OCI-M1 (cell line): ENCODE results near the gene KIF16B.
"Not testable (repeated sequence)": the region's sequence is repeated elsewhere in the genome, so short reads cannot be mapped to it uniquely, and the experiment has no call there.

ENCODE experiments used
- DNase-seq: peaks from one replicate; lab custom pipeline; 2025; lab: John Stamatoyannopoulos, UW

KIF16B gene

DNA sequence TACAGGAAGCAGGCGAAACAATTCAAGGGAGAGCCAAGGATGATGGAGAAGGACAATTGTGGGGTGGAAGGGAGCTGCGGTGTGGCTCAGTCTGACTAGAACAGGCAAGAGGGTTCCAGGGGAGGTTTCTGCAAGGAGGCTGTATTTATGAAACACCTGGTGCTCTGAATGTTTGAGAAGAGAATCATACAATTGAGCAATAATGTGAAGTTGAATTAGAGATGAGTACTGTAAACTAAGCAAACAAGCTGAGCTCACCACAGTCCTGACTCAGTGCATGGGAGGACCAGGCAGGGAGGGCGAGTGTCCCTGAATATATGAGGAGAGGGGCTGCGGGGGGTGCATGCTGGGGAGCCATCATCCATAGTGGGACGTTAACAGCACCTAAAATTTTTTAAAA, 279.7 kb downstream of the KIF16B start:
- DNase-seq = no peak

- DNase-seq = no peak
These were observed 280.9 kb downstream of the KIF16B start for GRCh38 chr20:16292226-16292880.

GRCh38 chr20:16290358-16290757, 282.9 kb downstream of the KIF16B start:
- no peak for DNase-seq

DNA sequence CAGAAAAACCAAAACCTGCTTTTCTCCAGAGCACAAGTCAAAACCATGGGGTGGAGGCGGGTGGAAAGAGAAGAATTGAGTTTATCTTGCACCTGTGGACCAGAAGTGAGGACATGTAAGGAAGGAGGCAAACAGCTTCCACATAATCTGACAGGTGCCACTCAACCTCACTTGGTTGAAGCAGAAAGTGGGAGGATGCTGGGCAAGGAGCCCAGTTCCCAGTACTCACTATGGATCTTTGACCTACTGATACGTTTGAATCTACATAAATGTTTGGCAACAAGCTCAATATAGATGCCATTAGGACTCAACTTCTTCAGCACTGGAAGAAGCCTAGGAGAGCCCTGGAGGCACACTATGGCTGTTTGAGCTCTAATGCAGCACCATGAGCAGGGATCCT, 285.5 kb downstream of the KIF16B start:
- no peak for DNase-seq

DNA sequence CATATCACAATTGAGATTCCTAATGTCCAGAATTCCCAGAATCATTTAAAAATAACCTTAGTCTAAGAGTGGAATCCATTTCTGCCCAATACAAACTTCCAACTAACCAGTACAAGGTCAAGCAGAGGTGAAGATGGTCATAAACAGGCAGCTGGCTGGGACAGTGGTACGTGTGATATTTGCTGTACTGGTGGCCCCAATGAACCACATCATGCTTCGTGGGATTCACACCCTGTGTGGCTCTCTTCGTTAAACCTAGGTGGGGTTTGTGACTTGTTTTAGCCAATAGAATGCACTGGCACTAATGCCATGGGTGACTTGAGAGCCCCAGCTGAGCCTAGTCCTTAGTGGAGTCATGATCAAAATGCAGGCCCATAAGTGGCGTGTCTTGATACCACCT, 286.6 kb downstream of the KIF16B start:
- no peak for DNase-seq

DNA sequence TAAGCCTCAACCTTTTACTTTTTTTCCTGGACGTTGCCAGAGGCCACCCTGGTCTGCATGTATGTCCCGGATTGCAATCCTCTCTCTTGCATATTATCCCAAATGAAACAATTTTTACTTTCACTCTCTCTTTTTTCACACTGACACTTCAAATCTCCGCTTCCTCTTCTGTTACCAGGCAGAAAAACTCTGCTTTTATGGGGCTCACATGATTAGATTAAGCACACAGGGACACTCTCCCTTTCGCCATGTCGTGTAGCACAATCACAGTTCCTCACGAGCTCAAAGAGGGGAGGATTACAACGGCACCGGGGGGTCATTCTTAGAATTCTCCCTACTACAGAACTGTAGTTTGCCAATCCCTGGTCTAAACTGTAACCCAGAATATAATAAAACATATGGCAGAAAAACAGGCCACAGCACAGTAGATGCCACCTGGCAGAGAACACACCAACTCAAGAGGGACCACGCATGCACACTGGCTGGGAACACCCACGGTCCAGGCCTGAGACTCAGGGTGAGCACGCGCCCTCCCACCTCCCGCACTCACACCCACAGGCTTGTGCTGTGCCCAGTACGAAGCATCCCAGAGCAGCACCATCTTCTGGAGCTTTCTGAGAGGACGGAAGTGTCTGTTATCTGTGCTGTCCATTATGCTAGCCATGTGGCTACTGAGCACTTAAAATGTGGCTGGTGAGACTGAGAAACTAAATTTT, 288.7 kb downstream of the KIF16B start:
- DNase-seq = peak; percentile 26

GRCh38 chr20:16283978-16284377, 289.3 kb downstream of the KIF16B start:
- DNase-seq = no peak

DNA sequence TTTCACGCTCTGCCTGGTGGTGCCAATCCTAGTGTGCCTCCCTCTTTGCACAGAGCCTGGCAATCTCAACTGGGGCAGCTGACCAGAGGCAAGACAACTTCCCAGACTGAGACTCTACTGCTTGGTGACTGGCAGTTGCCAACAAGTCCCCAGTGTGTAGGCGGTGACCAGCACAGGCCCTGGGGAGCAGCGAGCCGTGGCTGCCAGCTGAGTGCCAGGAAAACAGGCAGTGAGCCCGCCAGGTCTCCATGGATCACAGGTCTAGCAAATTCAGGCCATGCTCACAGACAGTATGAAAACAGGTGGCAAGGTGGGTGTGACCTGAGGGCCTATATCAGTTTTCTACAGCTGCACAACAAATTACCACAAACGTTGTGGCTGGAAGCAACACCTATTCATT, 289.9 kb downstream of the KIF16B start:
- DNase-seq = no peak

DNA sequence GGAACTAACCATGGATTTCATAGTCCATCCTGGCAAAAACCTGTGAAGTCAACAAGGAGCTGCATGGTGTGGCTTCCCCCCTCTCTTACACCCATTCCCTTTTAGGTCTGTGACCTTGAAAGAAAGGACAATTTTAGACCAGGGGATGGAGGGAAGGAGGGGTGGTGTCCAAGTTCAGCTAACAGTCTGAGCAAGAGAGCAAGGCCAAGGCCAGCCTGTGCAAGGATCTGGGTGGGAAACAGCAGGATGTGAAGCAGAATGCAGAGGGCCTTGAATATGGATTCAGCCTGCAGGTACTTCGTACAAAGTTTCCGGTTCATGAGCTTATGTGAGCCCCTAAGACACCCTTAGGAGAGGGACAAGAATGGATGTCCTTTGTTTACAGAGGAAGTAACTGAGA, 293.0 kb downstream of the KIF16B start:
- no peak for DNase-seq

DNA sequence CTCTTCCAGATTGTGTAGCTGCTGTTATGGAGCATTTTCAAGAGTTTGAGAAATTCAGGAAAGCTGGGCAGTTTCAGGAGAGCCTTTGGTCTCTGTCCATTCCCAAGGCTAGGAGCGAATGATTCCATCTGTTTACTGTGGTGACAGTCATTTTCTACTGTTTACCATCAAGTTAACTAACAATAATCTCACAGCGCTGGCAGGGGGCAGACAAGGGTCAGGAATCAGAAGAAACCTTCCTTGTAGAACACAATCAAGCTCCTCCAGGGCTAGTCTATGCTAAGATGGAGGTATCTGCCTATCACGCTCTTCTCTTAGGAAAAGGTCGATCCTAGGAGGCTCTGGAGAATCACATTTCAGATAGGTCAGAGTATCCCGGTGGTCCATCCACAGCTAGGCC, 293.9 kb downstream of the KIF16B start:
- DNase-seq = no peak

DNA sequence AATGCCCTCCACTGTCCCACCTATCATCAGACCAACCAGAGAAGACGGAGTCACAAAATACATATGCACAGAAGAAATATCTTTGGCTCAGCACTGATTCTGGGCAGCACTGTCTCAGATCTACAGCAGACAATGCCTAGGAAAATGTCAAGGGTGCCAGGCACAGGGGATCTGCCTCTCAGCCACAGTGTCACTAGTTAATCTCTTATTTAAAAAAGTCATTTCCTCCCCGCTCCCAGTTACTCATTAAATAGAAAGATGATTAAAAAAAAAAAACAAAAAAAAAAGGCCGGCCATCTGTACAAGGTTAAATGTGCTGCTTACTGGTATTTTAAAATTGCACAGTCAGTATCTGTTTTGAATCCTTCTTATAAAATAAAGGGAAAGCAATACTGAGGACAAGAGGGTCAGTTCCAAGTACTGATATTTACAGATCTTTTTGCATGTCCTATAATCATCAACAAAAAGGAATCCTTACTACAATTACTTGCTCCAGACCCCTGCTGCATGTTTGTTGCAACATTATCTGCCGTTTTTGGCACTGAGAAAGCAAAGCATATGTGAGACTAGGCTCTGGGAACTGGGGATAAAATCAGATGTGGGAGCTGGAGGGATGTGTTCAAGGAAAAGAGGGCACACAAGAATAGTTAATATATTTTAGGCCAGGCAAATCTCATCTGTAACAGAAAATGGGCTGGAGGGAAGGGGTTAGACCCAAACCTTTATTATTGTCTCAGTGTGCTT, 299.3 kb downstream of the KIF16B start:
- no peak for DNase-seq

DNA sequence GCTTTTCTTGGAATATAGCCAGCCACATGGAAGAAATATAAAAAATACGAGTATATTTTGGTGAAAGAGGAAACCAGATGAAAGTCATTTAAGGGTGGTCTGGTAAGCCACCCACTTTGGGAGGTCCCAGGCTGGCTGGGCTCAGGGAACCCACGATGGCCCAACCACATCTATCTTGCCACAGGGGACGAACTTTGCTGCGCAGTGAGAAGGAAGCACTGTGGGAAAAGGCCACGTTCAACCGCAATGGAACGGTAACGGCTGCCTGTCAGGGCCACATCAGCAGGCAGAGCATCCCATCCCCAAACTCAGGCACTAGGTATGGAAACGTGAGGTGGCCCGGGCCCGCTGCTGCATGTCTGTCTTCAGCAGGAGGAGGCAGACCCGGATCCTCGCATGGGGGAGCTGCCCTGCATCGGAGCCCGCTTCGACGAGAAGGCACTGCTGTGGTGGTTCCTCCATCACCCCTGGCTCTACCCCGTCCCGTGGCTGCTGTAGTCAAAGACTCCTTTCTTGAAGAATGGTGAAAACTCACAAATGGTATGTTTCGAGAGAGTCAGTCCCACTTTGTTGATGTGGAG, 300.4 kb downstream of the KIF16B start:
- no peak for DNase-seq

DNA sequence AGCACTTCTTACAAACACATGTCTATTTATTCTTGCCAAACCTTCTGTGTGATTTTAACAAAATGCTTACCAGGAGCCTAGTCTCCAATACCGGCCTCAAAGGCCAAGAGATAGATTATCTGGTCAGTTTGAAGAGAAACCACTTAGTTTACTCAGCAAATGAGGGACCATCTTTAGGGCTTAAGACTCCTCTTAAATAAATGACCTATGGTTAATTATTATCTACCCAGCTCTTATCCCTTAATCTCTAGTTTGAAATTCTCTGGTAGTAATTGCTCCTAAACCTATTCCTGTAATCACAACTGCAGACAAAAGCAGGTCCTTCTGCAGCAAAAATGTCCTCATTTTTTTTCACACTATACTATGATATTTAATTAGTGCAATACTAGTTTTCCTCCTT, 301.8 kb downstream of the KIF16B start:
- no peak for DNase-seq

GRCh38 chr20:16270989-16271388, 302.3 kb downstream of the KIF16B start:
- DNase-seq = no peak

- no peak for DNase-seq
These were observed 302.8 kb downstream of the KIF16B start for GRCh38 chr20:16270314-16270931.

DNA sequence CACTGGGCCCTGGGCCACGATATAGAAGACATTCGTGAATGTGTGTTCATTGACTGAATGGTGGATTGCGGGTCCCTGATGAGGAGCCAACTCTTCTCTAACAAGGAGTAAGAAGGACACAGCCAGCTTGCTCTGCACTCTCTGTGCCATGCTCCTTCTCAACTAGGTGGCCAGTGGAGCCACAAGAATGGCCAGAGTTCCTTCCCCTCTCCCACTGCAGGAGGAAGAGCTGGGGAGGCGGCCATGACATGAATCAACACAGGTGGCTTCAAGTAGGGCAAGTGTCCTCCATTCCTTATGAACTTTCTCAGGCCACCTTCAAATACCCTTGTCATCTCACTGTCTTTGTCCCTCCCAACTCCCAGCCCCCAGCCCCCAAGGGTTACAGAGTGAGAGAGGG, 305.7 kb downstream of the KIF16B start:
- DNase-seq = no peak

DNA sequence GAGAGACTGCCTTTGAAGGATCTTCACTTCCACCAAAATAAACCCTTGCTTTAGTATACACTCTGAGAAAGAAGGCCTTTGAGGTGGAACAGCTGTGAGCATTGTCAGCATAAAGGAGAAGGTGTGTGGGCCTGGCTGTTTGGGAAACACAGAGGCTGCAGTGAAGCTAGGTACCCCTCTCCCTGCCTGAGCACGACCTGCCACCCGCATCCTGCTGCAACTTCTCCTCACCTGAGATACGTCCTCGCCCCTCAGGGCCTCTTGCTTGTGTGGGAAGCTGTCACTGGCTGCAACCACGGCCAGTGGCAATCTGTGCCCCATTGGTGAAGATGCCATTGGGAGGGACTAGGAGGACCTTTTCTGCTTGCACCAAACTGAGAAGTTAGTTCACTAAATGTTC, 307.9 kb downstream of the KIF16B start:
- no peak for DNase-seq

GRCh38 chr20:16263582-16263981, 309.7 kb downstream of the KIF16B start:
- no peak for DNase-seq

DNA sequence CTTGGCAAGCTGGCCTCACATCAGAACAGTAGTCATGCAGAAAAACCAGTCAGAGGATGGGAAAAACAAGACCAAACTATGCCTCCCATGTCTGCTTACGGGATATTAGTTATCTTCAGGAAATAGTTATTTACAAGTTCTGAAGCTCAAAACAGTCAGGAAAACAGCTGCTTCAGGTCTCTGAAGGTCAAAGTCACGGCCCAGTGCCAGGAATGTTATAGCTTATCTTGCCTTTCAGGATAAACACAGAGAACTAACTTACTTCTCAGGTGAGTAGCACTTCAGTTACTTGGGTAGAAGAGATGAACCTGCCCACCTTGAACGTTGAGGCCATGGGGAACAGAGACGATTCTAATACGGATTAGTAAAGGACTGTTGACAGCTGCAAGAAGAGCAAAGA, 310.7 kb downstream of the KIF16B start:
- peak; percentile 33 for DNase-seq

DNA sequence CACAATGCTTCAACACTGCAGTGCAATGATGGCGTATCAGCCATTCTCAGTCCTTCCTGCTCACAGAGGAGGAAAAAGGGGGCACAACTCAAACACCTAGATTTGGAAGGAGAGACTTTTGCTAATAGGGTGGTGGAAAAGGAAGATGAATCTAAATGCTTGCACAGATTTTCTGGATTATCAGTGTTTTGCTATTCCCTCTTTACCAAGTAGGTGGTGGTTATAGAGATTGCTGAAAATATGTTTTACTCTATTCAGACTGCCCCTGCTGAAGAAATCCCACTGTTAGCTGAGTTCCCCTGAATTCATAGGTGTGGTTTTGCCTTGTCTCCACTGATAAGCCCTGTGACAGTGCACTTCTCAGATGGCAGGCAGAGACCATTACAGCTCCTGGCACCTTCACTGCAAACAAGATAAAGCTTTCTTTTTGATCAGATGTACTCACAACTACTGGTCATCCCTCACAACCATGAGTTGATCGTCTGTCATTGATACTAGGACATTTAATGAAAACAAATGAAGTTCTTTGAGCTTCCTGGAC, 311.4 kb downstream of the KIF16B start:
- peak; percentile 83 for DNase-seq

- DNase-seq = no peak
These were observed 312.3 kb downstream of the KIF16B start for GRCh38 chr20:16260911-16261310.

- not testable (repeated sequence) for DNase-seq
These were observed 313.1 kb downstream of the KIF16B start for GRCh38 chr20:16260133-16260532.
